ENCODE results near the gene TATDN2.

TATDN2 gene, protein sequence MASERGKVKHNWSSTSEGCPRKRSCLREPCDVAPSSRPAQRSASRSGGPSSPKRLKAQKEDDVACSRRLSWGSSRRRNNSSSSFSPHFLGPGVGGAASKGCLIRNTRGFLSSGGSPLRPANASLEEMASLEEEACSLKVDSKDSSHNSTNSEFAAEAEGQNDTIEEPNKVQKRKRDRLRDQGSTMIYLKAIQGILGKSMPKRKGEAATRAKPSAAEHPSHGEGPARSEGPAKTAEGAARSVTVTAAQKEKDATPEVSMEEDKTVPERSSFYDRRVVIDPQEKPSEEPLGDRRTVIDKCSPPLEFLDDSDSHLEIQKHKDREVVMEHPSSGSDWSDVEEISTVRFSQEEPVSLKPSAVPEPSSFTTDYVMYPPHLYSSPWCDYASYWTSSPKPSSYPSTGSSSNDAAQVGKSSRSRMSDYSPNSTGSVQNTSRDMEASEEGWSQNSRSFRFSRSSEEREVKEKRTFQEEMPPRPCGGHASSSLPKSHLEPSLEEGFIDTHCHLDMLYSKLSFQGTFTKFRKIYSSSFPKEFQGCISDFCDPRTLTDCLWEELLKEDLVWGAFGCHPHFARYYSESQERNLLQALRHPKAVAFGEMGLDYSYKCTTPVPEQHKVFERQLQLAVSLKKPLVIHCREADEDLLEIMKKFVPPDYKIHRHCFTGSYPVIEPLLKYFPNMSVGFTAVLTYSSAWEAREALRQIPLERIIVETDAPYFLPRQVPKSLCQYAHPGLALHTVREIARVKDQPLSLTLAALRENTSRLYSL

DNA sequence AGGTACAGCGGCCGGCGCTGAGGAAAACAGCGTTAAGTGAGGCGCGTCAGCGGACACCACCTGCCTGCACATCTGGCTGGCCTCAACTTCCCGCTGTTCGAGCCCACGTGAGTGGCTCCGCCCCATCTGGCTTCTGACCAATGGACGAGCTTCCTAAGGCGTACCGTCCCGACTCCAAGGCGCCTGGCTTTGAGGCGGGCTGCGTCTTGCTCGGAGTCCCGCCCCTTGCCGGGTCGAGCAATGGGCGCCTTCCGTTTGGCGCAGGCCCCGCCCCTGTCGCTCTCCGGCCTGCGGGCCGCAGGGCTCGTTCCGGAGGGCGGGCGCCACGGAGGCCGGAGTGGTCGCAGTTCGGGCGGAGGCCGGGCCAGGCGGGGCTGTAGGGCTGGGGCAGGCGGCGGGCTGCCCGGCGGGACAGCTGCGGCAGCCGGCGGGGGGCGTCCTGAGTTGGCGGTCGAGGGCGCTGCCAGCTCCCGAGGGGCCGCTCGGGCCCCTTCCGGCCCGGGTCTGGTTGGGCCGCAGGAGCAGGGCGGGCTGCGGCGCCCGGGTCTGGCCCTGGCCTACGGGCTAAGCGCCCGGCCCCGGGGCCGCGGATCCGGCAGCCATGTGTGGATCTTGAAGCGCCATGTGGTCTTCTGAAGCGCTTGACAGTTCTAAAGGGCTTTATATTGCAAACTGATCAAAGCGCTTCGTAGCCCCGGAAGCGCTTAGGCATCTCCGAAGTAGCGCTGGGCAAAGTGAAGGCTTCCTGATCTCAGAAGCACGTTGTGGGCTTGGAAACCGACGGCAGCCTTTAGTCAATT, at the start of gene TATDN2:
TATDN2 (plus strand) TSS at position 276 of the 800 bp plus-strand sequence. CDS start 742 bp downstream, outside the sequence.
- DNase-seq = peak; percentile 87

DNA sequence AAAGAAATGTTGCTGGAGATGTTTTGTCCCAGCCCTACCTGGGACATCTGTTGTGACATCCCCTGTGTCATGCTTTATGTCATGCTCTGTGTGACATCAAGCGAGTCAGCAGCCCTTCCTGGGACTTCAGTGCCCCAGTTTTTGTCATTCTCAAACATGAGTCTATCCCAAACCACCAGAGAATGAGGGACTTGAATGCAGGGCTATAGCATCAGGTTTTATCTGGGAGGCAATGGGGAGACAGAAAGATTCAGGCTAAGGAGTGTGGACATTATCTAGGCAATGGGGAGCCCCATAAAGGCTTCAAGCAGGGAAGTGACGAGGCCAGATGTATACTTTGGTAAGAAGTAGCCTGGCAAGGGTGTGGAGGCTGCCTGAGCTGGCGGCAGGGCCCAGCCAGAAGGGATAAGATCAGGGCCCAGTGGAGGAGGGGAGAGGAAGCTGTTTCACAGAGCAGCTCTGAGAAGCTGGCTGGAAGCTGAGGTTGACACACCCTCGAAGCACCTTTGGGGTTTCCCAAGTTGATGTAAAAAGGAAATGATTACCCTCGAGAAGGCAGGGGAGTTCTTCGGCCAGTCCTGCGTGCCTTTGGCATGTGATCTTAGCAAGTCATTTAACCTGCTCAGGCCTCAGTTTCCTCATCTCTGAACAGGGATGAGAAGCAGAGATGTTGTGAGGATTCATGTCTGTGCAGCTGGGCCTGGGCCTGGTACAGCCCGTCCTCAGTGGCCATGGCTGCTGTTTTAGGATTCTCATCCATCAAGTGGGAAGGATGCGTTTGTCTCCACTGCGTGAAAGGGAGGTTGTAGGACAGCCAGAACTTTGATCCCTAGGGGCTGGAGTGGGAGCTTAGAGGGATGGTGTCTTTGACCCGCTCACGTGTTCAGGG, 49.3 kb upstream of the TATDN2 start:
- DNase-seq = peak; percentile 78

DNA sequence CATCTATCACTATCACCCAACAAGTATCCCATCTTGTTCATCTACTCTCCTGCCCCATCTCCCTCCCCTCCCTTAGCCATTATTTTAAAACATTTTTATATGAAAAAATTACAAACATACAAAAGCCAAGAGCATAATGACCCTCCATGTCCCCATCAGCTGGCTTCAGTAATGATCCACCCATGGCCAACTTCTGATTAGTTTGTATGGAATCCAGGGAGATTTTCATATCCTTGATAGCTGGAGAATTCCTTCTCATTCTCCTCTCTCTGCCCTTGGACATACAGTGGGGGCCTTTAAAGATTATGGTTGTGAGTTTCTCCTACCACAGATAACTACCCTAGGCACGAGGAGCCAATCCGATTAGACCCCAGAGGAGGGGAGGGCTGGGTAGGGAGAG, 43.3 kb upstream of the TATDN2 start:
- DNase-seq = no peak

DNA sequence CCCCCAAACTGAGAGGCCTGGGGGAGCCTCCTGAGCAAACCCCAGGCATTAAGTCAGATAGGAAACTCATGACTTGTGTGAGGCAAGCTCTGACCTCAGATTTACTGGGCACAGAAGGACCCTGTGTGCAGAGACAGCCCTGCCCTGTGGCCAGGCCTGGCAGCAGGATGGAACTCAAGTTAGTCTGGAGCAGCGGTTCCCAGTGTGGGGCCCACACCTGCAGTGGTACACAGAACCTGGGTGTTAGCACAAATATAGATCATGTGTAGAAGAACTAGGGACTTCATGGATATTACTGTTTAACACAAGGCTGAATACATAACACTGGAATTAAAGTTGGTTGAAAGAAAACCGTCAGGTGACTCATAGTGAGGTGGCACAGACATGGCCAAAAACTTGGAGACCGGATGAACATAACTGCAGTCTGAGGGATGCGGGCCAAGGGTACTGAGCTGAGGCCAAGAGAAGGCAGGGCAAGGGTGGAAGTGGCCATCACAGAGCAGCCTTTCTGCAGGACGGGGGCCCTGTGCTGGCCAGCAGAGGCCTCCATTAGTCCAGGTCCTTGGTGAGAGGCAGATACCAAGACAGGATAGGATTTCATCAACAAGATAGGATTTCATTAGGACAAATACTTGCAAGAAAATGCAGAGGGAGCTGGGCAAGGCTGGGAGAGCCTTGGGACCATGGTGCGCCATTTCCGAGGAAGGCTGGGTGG, 42.7 kb upstream of the TATDN2 start:
- no peak for DNase-seq

- DNase-seq = no peak
These were observed 42.1 kb upstream of the TATDN2 start for GRCh38 chr3:10206166-10206511.

DNA sequence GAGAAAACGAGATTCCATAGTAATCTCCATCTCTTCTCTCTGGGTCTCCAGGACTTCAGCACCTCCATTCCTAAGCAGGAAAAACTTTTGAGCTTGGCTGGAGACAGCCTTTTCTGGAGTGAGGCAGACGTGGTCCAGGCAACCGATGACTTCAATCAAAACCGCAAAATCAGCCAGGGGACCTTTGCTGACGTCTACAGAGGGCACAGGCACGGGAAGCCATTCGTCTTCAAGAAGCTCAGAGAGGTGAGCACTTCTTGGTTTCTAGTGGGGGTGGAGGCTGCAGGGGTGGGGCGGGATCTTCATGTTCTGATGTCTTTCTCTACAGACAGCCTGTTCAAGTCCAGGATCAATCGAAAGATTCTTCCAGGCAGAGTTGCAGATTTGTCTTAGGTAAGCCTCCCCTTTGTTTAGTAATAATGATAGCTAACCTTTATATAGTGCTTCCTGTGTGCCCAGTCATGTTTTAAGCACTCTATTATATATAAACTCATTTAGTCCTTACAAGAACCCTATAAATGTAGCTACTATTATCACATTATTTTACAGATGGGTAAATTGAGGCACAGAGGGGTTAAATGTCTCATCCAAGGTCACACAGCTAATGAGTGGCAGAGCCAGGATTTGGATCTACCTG, 35.0 kb upstream of the TATDN2 start:
- peak; percentile 25 for DNase-seq

- no peak for DNase-seq
These were observed 32.5 kb upstream of the TATDN2 start for GRCh38 chr3:10215578-10216368.

DNA sequence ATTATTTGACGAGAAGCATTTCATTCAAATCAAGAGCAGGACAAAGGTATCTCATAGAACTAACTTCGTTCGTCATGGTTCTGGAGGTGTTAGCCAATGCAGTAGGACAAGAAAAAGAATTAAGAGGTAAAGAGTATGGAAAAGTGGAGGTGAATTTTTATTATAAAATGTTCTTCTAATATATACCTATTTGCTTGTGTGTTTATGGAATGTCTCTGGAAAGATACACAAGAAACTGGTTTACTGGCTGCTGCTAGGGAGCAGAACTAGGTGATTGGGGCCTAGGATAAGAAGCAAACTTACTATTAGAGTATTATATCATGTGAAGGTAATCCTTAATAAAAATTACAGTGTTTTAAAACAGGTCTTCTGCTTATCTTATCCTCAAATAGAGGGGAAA, 30.9 kb upstream of the TATDN2 start:
- DNase-seq = no peak

GRCh38 chr3:10219737-10220136, 28.5 kb upstream of the TATDN2 start:
- DNase-seq = no peak

DNA sequence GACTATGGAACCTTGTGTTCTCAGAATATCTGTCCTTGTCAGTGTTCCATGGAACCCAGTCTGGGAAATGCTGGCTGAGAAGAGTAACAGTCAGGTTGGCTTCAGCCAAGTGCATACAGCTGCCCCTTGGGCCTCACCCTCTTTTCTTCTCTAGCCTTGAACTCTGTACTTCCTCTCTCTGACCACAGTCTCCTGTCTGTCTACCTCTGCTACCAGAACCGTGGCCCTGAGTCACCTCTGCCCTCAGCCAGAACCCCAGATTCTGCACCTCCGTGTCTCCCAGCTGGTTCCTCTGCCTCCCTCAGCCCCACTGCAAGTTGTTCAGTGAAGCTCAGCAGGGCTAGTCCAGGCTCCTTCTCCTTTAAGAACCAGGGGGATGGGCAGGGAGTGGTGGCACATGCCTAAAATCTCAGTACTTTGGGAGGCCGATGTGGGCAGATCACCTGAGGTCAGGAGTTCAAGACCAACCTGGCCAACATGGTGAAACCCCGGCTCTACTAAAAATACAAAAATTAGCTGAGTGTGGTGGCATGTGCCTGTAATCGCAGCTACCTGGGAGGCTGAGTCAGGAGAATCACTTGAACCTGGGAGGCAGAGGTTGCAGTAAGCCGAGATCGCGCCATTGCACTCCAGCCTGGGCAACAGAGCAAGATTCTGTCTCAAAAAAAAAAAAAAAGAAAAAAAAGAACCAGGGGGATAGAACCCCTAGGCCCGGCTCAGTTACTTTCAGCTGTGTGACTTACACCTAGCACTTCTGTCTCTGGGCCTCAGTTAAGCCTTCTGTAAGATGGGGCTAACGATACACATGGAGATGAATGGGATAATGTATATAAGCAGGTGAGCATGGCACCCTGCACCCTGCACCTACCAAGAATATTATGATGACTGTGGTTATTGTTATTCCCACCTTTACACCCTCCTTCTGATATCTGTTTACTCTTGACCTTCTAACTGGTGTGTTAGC, 24.3 kb upstream of the TATDN2 start:
- DNase-seq = peak; percentile 71

DNA sequence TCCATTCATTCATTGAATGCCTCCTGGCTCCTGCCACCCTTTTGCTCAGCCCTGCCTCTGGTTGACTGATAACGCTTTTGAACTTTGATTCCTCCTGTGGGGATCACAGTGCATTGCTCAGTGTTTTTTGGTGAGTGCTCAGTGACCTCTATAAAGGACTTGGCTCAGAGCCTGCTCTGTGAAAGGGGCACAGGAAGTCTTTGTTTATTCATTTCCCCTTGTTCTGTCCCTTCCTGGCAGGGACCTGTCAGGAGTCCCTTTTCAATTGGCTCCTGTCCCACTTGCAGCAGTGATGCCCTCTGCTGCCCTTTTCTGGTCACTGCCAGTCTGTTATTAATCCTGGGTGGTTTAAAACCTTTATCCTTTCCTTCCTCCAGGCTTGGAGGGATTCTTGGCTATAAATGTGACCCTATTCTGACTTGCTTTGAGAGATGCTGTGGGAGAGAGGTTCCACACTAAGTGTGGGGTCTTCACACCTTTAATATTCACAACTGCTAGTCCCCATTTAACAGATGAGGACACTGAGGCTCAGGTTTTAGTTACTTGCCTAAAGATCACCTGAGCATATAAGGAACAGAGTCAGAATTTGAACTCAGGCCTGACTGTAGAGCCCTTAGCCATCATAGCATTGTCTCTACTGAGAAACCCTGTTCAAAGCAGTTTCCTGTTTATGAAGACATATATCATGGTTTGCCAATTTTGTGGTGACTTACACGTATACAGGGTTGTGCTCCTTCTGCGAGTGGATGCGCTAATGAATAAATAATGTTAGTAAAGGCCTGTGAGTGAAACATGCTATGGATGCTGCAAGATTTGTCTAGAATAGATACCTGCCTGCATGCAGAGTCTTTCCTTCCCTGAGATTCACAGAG, 23.2 kb upstream of the TATDN2 start:
- peak; percentile 52 for DNase-seq

GRCh38 chr3:10226293-10226692, 22.0 kb upstream of the TATDN2 start:
- no peak for DNase-seq

- no peak for DNase-seq
These were observed 19.9 kb upstream of the TATDN2 start for GRCh38 chr3:10228248-10228950.

GRCh38 chr3:10229576-10229975, 18.7 kb upstream of the TATDN2 start:
- no peak for DNase-seq

- no peak for DNase-seq
These were observed 16.1 kb upstream of the TATDN2 start for GRCh38 chr3:10232137-10232536.

GRCh38 chr3:10233988-10234387, 14.3 kb upstream of the TATDN2 start:
- DNase-seq = no peak

DNA sequence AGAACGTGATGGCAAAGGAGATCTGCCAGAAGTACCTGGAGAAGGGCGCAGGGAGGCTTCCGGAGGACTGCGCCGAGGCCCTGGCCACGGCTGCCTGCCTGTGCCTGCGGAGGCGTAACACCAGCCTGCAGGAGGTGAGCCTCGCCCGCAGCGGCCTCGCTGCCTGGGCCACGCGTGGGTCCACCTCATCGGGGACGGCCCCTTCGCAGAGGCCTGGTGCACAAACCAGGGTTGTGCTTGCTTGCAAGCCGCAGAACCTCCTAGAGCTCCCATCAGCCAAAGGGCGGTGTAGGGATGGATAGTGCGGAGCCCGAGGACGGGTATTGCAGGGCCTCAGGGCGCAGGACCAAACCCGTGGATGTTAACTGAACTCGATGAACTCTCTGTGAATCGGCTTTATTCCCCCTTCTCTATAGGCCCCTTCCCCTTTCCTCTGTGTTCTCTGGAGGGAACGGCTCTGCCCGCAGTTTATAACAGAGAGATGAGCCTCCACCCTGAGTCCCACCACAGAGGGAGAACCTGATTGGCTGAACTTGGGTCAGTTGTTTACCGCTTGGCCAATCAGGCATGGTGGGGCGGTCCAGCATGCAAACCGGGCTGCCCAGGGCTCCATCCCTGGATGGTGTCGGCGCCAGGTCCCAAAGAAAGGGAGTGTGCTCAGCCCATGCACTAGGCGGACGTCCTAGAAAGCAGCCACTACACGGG, 13.6 kb upstream of the TATDN2 start:
- no peak for DNase-seq

Measured in NK-92 treated with Interleukin-12 subunit alpha and Interleukin-12 subunit beta, amount 100 ng/mL, for 24 hours (cell line).